HG03457 (cell line): ENCODE measurements around the gene SMAD3.

ENCODE experiments used
- ATAC-seq: cut with Tn5 transposase; IDR thresholded peaks from one replicate; pipeline ENCODE4 v1.9.1; 2021; ENCODE audit warnings: moderate number of reproducible peaks; ENCODE audit not compliant: unreplicated experiment

Gene SMAD3

GRCh38 chr15:67080118-67080899 is 14.9 kb downstream of the SMAD3 start:
- no peak for ATAC-seq

GRCh38 chr15:67080900-67081431 is 15.6 kb downstream of the SMAD3 start:
- peak; percentile 35 for ATAC-seq

- ATAC-seq: no peak
Observed at GRCh38 chr15:67082007-67082536, 16.7 kb downstream of the SMAD3 start.

GRCh38 chr15:67083135-67083762 is 17.8 kb downstream of the SMAD3 start:
- no peak for ATAC-seq

GRCh38 chr15:67084561-67084960 is 19.2 kb downstream of the SMAD3 start:
- no peak for ATAC-seq

- ATAC-seq: no peak
Observed at GRCh38 chr15:67085237-67085817, 19.9 kb downstream of the SMAD3 start.

GRCh38 chr15:67085818-67086636 is 20.6 kb downstream of the SMAD3 start:
- ATAC-seq: no peak

GRCh38 chr15:67086637-67086914 is 21.2 kb downstream of the SMAD3 start:
- ATAC-seq: no peak

- no peak for ATAC-seq
Observed at GRCh38 chr15:67087507-67088172, 22.2 kb downstream of the SMAD3 start.

- no peak for ATAC-seq
Observed at GRCh38 chr15:67089217-67090193, 24.1 kb downstream of the SMAD3 start.

- ATAC-seq: no peak
Observed at GRCh38 chr15:67090297-67091070, 25.1 kb downstream of the SMAD3 start.

- ATAC-seq: peak; percentile 47
Observed at GRCh38 chr15:67091071-67091979, 25.9 kb downstream of the SMAD3 start.

GRCh38 chr15:67091980-67092677 is 26.7 kb downstream of the SMAD3 start:
- no peak for ATAC-seq

GRCh38 chr15:67092752-67093503 is 27.5 kb downstream of the SMAD3 start:
- ATAC-seq: no peak

GRCh38 chr15:67093504-67093862 is 28.1 kb downstream of the SMAD3 start:
- ATAC-seq: no peak
